ENCODE results near the gene DDX10.
A peak's percentile ranks its signal among the peaks of the same experiment; 100 is the strongest.

DNA sequence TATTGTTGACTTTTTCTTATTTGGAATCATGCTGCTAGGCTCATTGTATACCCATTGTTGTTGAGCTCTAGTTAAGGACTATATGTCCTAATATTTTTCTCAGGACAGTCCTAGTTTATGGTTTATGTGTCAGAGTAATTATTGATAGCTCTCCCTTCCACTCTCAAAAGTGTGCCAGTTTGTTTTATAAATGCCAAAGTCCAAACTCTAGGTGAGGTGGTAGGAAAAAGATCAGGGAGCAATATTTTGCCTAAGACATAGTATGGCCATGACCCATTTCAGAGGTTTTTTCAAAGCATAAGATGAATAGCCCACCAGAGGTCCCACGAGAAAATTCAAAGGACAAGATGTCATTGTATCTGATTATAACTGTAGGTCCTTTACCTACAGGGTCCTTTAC is 20.9 kb upstream of the DDX10 start:
- TF ChIP-seq GABPA (IDR thresholded peaks at IDR 0.05 in 1 of 2, conservative IDR thresholded peaks at IDR 0.05 in 1 of 2), result no peak
- no peak for TF ChIP-seq TAF1 (conservative IDR thresholded peaks at IDR 0.05)
- no peak for TF ChIP-seq CTCF (IDR thresholded peaks at IDR 0.05; ENCODE audit: low read depth, low read length, missing input control)
- TF ChIP-seq YY1 (IDR thresholded peaks at IDR 0.05), result peak; percentile 1
- TF ChIP-seq, protein P1, sequence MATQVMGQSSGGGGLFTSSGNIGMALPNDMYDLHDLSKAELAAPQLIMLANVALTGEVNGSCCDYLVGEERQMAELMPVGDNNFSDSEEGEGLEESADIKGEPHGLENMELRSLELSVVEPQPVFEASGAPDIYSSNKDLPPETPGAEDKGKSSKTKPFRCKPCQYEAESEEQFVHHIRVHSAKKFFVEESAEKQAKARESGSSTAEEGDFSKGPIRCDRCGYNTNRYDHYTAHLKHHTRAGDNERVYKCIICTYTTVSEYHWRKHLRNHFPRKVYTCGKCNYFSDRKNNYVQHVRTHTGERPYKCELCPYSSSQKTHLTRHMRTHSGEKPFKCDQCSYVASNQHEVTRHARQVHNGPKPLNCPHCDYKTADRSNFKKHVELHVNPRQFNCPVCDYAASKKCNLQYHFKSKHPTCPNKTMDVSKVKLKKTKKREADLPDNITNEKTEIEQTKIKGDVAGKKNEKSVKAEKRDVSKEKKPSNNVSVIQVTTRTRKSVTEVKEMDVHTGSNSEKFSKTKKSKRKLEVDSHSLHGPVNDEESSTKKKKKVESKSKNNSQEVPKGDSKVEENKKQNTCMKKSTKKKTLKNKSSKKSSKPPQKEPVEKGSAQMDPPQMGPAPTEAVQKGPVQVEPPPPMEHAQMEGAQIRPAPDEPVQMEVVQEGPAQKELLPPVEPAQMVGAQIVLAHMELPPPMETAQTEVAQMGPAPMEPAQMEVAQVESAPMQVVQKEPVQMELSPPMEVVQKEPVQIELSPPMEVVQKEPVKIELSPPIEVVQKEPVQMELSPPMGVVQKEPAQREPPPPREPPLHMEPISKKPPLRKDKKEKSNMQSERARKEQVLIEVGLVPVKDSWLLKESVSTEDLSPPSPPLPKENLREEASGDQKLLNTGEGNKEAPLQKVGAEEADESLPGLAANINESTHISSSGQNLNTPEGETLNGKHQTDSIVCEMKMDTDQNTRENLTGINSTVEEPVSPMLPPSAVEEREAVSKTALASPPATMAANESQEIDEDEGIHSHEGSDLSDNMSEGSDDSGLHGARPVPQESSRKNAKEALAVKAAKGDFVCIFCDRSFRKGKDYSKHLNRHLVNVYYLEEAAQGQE (IDR thresholded peaks at IDR 0.05), result no peak
- peak; percentile 78 for TF ChIP-seq HNF4G (IDR thresholded peaks at IDR 0.05)
- TF ChIP-seq, protein P2, sequence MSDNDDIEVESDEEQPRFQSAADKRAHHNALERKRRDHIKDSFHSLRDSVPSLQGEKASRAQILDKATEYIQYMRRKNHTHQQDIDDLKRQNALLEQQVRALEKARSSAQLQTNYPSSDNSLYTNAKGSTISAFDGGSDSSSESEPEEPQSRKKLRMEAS (IDR thresholded peaks at IDR 0.05), result no peak
